Anterior cingulate cortex (tissue), 58 donors: Measurements from ENCODE around the gene GOLM1.

Experiments used
- DNase-seq, 58 donors: peaks; one replicate each; lab custom pipeline; 2025; lab: John Stamatoyannopoulos, UW

The GOLM1 gene

DNA sequence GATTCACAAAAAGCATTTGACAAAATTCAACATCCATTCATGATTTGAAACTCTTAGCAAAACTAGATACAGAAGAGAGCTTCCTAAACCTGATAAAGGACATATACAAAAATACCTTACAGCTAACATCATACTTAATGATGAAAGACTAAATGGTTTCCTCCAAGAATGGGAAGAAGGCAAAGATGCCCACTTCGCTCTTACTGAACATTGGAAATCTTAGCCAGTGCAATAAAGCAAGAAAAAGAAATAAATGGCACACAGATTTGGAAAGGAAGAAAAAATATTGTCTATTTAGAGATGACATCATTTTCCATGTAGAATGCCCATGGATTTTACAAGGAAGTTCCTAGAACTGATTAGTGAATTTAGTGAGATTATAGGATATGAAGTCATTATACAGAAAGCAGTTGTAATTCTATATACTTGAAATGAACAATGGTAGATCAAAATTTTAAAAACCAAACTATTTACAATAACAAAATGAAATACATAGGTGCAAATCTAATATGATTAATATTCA lies 94.0 kb downstream of the GOLM1 start:
- DNase-seq, result no peak

DNA sequence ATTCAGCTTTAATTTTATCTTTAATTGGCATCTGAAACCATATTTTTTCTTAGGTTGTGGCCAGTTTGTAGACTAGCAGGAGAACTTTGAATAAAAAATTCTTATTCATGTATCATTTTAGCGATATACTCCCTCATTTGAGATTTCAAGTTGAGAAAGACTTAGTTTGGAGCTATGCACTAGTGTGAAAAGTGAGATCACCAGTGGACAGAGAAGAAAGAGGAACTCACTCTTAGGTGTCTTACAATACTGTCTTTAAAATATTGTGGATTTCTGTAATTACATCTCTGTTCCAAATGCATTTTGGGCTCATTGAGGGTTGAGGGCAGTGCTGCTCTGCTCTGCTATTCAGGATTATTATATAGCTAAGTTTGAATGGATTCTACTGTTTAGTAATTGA lies 103.8 kb downstream of the GOLM1 start:
- DNase-seq, result no peak

DNA sequence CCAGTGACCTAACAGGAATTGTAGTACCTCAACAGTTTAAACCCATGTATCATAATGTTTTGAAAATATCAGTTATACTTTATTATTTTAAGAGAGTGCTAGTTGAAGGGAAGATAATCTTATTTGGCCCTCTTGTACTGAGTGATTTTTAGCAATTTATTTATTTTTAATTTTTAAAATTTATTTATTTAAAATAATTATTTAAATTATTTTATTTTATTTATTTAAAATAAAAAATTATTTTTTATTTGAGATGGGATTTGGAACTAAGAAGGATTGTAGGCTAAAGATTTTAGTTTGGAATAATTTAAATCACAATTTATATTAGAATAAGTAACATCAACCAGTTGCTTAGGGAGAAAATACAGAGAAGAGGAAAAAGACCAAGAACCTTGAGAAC lies 104.3 kb downstream of the GOLM1 start:
- no peak for DNase-seq

DNA sequence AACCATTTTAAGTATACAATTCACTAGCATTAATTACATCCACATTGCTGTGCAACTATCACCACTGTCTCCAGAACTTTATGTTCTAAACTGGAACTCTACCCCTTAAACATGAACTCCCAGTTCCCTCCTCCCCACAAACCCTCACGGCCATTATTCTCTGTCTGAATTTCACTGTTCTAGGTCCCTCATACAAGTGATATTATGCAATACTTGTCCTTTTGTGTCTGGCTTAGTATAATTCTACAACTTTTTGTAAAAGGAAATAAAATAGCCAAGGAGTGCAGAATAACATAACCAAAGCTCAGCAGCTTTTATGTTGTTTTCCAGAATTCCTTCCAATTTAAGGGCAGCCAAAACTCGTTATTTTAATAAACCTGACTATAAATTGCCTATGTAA lies 105.2 kb downstream of the GOLM1 start:
- no peak for DNase-seq

DNA sequence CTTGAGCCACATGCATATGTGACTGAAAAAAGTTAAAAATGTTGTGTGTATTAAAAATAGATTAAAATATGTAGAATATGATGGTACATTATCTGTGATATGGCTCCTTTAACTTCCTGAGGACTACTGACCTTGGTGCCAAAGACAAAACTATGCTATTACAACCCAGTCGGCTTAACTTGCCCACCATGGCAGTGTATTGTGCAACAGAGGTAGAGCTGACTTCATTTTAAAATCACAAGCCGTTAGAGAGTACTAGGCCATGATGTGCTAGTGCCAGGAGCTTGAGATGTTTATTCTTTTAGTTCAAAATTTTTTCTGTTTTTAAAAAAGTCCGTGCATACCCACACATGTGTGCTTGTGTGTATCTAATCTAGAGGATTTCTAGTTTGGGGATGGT lies 112.1 kb downstream of the GOLM1 start:
- DNase-seq, result no peak

DNA sequence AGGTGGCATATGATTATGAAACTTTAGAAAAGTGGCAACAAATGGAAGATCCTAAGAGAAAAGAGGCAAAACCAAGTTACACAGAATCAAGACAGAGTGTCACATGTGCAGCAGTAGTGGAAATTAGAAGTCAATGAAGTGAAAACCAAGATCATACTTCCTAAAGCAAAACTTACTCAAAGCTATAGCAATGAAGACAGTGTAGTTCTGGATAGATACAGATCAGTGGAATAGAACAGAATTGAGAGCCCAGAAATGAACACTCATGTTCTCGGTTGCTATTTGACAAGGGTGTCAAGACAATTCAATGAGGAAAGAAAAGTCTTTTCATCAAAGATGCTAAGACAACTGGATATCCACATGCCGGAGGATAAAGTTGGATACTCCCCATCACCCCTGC lies 114.9 kb downstream of the GOLM1 start:
- DNase-seq, result no peak

DNA sequence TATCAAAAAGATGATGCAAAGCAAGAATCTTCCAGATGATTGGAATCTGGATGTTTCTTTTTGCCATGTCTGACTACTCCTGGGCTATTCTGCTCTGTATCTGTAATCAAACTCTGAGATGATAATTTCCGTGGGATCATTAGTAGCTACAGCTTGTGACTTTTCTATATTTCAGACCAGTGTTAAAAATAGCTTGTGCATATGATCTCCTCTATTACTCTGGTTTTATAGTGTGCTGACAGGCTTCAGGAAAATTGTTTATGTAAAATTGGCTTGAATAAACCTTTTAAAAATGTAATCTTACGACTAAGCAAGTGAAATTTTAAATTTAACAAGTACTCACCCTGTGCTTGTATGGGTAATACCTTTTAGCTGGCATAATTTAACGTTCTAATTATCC lies 118.0 kb downstream of the GOLM1 start:
- no peak for DNase-seq

DNA sequence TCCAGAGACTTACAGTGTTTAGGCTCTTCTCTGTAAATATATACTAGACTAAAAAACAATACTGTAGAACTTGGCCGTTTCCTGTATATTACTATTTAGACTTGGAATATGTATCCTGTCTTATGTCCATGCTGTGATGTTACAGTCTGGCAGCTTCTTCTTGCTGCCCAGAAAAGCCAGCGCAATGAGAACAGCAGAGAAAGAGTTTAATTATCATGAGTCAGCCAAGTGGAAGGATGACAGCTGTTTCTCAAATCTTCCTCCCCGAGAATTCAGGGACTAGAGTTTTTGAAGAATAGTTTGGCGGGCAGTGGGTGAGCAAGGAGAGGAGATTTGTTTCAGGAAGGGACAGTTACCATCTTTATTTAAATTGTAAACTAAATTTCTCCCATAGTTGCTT lies 120.9 kb downstream of the GOLM1 start:
- peak in 2 of 58 donors; percentile 1 to 14 for DNase-seq
